AG04450 (cell line): ENCODE measurements around the gene CCDC6. TPM values are rescaled to one million over a fixed set of nuclear protein-coding genes. Genes with fewer than 3 reads are reported as not detected.

ENCODE experiments used
- CTCF ChIA-PET: fragments of 300-600, 350-600 bp; formaldehyde crosslinking; extraction: SDS; loops from one replicate; lab custom pipeline; 2022; ENCODE audit warnings: antibody characterized with exemption, inconsistent platforms; lab: Charles Lee
- POLR2A ChIA-PET: fragments of 350-600 bp; formaldehyde crosslinking; extraction: SDS; loops from one replicate; lab custom pipeline; 2021; ENCODE audit warnings: antibody characterized with exemption, inconsistent platforms; lab: Yijun Ruan, JAX
- DNase-seq: peaks from one replicate; pipeline ENCODE4 v3.0.0-alpha.2; 2011; ENCODE audit warnings: low read depth, low spot score
- H3K27ac ChIP-seq: one replicate; pipeline ENCODE4 v1.5.1; 2012; ENCODE audit warnings: low read depth, low read length, control low read depth
- H3K27me3 ChIP-seq: one replicate; pipeline ENCODE4 v1.6.0; 2012; ENCODE audit warnings: low read length; ENCODE audit not compliant: control insufficient read depth, insufficient read depth
- H3K4me3 ChIP-seq: 2 replicates; pipeline ENCODE4 v1.5.1; 2011; ENCODE audit warnings: mild to moderate bottlenecking, low read depth, low read length, control low read depth
- H3K9me3 ChIP-seq: 2 replicates; pipeline ENCODE4 v1.5.1; 2012; ENCODE audit warnings: low read length; ENCODE audit not compliant: control insufficient read depth, insufficient read depth
- polyA plus RNA-seq: library from polyadenylated mRNA; depleted of rRNA; stranded (reverse); fragments of >200 nt; gene quantifications from 2 replicates; pipeline ENCODE4 v1.2.3, GENCODE V29; 2011
- TF ChIP-seq, protein P1 (sequence below): IDR thresholded peaks from 2 replicates; pipeline ENCODE4 v1.5.1; 2011; ENCODE audit warnings: low read depth, low read length, control low read depth, inconsistent platforms

Gene CCDC6
- polyA plus RNA-seq, 1 experiment = 51.1 TPM

DNA sequence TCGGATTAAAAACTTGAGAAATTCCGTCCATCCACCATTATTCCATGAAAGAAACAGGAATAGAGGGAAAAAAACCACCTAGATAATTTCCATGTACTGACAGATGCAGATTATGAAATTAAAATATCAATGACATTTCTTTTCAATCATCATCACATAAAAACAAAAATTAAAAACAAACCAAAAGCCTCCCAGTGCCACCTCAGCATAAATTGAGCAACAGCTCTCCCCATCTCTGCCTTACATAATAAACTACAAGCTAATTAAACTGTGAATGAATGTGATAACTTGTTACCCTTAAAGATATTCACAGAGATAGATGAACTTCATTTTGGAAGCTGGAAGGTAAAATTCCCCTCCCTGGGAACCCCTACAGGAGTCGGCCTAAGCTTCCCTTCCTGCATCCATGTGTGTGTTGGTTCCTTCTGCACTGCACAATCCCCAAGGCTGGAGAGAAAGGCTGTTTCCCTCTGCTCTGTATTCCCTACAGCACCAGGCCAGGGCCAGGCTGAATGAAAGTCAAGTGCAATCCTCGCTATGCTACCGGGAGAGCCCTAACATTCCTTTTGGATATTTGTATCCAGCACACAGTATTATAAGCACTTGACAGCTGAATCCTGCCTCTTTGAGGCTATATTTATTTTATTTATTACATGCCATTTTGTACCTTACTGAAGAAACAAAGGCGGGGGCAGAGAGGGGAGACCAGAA lies 8.1 kb downstream of the CCDC6 start:
- Histone ChIP-seq H3K27ac (no peak overlapping the region), H3K4me3 (no peak overlapping the region), H3K9me3 (no peaks in the 10 kb centered on the region), H3K27me3 (no peaks in the 10 kb centered on the region)
- ChIA-PET CTCF (interaction anchor here (1.0 to 2.2 kb wide), 4 partner anchors 8 to 272 kb away, joined by 3 to 12 read pairs (median 3); partner anchors contain the start of gene CCDC6), POLR2A (no interaction called here)
- DNase-seq = no peak
- TF ChIP-seq, protein P1, sequence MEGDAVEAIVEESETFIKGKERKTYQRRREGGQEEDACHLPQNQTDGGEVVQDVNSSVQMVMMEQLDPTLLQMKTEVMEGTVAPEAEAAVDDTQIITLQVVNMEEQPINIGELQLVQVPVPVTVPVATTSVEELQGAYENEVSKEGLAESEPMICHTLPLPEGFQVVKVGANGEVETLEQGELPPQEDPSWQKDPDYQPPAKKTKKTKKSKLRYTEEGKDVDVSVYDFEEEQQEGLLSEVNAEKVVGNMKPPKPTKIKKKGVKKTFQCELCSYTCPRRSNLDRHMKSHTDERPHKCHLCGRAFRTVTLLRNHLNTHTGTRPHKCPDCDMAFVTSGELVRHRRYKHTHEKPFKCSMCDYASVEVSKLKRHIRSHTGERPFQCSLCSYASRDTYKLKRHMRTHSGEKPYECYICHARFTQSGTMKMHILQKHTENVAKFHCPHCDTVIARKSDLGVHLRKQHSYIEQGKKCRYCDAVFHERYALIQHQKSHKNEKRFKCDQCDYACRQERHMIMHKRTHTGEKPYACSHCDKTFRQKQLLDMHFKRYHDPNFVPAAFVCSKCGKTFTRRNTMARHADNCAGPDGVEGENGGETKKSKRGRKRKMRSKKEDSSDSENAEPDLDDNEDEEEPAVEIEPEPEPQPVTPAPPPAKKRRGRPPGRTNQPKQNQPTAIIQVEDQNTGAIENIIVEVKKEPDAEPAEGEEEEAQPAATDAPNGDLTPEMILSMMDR = no peak

DNA sequence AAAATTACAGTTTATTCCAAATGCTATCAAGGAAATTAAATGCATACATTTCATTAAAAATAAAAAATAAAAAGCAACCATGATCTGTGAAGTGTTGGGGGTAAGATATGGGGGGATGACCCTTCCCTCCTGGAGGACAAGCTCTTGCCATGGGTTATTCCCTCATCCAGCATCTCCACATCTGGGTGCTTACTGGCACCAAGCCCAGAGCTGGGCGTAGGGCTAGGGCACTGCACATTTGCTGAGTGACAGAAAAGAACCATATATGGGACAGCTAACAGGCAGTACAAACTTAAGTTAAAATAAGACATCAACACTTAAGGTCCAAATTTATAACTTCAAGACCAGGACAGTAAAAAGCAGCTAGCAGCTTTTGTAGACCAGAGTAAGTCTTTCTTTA lies 10.2 kb downstream of the CCDC6 start:
- no peak for DNase-seq
- H3K27ac ChIP-seq = no peak overlapping the region
- TF ChIP-seq, protein P1 = no peak
- POLR2A ChIA-PET = interaction anchor here (0.7 kb wide), 1 partner anchor 10 kb away, joined by 3 read pairs; the partner anchor contains the start of gene CCDC6
- H3K4me3 ChIP-seq = no peak overlapping the region
- H3K9me3 ChIP-seq = no peaks in the 10 kb centered on the region
- CTCF ChIA-PET = interaction anchor here (1.3 to 2.9 kb wide), 4 partner anchors 9 to 66 kb away, joined by 3 to 9 read pairs (median 6); partner anchors contain the start of gene CCDC6
- H3K27me3 ChIP-seq = no peaks in the 10 kb centered on the region

DNA sequence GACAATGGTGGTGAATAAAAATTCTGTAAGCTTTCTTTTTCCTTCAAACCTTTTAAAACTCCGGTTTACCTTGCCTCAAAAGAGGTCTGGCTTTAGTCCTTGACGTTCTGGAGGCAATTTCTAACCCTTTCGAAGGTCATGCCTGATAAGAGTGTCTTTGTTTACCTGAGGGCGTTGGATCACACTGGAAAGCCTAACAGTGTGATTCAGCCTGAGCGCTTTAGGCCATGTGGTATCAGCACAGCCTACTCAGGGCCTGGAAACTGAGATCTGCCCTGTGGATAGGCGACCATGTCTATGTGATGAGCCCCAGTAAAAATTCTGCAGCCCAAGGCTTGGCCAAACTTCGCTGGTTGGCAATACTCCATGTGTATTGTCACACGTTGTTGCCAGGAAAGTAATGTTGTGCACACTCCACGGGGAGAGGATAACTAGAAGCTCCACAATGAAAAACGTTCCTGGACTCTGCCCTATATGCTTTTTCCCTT lies 10.7 kb downstream of the CCDC6 start:
- Histone ChIP-seq H3K4me3 (no peak overlapping the region), H3K27ac (peak overlapping the region; percentile 22), H3K9me3 (no peaks in the 10 kb centered on the region), H3K27me3 (no peaks in the 10 kb centered on the region)
- no peak for DNase-seq
- ChIA-PET POLR2A (interaction anchor here (0.7 kb wide), 1 partner anchor 11 kb away, joined by 3 read pairs; the partner anchor contains the start of gene CCDC6), CTCF (interaction anchor here (1.3 to 2.9 kb wide), 4 partner anchors 9 to 65 kb away, joined by 3 to 9 read pairs (median 6); partner anchors contain the start of gene CCDC6)
- TF ChIP-seq, protein P1 = no peak

DNA sequence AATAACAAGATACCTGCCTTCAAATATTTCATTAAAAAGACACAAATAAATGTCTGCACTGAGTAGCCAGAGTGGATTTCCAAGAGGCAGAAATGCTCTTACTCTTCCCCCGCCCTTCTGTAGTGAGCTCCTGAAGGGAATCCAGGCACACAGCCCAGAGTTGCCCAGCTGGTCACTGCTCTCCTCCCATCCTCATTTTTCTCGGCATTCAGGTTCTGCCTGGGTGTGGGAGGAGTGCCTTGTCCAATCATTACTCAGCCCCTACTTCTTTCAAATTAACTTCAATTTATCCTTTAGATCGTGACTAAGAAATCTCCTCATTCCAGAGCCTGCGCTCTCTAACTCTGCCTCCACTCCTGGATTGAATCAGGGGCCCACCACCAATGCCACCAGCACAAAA lies 12.2 kb downstream of the CCDC6 start:
- TF ChIP-seq, protein P1 = no peak
- Histone ChIP-seq H3K27ac (peak overlapping the region; percentile 40), H3K9me3 (no peaks in the 10 kb centered on the region), H3K4me3 (no peak overlapping the region), H3K27me3 (no peaks in the 10 kb centered on the region)
- DNase-seq = peak; percentile 78
- ChIA-PET CTCF (interaction anchor here (2.9 kb wide), 1 partner anchor 12 kb away, joined by 9 read pairs; the partner anchor contains the start of gene CCDC6), POLR2A (interaction anchor here (0.6 to 1.0 kb wide), 2 partner anchors 11 to 13 kb away, joined by 3 read pairs; partner anchors contain the start of gene CCDC6)

DNA sequence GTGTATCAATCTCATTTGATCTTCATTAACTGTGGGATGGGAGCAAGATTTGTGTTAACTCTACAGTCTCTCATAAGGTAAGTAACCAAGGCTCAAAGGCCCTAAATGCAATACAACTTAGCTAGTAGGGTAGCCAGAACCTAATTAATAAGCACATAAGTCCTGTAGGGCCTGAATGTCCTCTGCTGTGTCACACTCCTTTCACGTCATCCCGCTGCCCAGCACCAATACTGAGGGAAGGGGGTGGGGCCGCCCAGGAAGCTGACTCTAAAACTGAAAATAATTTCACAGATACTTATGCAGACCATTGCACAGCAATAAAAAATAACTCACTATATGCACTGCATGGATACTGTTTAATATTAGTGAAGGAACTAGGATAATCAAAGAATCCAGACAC lies 13.7 kb downstream of the CCDC6 start:
- Histone ChIP-seq H3K27me3 (no peaks in the 10 kb centered on the region), H3K9me3 (no peaks in the 10 kb centered on the region), H3K27ac (no peak overlapping the region), H3K4me3 (no peak overlapping the region)
- DNase-seq = no peak
- TF ChIP-seq, protein P1 = no peak
- POLR2A ChIA-PET = interaction anchor here (0.9 kb wide), 1 partner anchor 14 kb away, joined by 3 read pairs; the partner anchor contains the start of gene CCDC6
- CTCF ChIA-PET = interaction anchor here (0.6 kb wide), 1 partner anchor 1566 kb away, joined by 4 read pairs; no protein-coding TSS in a partner anchor
